DMS79 treated with DMSO at 0.1 percent for 48 hours (cell line): Measurements from ENCODE around the gene GSTA4.
"Not testable (repeated sequence)": the region's sequence is repeated elsewhere in the genome, so short reads cannot be mapped to it uniquely, and the experiment has no call there.

ENCODE experiments used
- DNase-seq: peaks from one replicate; lab custom pipeline; 2025; lab: John Stamatoyannopoulos, UW

The GSTA4 gene

DNA sequence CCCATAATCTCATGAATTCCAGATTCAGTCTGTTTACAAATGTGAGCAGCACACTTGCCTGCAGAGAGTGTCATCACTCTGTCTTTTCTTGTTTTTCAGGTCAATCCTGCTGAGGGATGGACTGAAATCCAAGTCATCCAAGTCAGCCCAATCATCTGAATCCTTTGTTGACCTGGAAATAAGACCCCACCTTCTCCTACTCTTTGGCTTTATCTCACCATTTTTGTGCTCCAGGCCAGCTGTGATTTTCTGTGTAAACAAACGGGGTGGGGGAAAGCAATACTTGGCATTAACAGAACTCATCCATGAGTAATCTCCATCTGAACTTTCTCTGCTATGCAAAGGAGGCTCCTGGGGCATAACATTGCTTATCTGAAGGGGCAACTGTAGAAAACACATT lies 16.9 kb upstream of the GSTA4 start:
- DNase-seq: no peak

DNA sequence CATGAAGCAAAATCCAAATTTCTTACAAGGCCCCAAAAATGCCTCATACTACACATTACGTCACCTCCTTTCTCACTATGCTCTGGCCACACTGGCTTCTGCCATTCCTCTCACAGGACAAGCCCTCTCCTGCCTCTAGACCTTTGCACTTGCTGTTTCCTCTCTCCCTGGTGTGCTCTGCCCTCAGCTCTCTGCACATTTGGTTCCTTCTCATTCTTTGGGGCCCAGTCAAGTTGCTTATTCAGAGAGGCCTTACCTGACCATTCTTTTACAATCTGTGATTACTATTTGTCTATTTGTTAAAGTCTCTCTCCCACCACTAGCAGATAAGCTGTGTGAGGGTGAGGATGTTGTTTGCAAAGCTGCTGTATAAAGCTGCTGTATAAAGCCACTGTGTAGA lies 15.4 kb upstream of the GSTA4 start:
- DNase-seq: no peak

DNA sequence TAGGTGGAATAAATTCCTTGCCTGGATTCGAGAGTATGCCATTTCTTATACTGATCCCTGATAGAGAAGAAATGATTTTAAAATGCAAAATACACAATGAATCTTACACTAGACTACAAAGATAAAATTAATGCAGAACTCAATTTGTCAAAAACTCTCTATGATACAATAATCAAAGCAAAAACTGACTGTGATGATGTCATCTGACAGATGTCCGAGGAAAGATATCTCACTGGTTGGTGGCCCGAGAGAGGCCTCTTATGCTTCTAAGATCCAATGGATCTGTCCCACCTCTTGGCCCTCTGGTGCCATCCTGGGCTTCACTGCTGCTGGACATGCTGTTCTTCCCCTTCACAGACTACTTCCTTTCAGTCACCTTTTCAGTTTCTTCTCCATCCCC lies 14.4 kb upstream of the GSTA4 start:
- DNase-seq: no peak

DNA sequence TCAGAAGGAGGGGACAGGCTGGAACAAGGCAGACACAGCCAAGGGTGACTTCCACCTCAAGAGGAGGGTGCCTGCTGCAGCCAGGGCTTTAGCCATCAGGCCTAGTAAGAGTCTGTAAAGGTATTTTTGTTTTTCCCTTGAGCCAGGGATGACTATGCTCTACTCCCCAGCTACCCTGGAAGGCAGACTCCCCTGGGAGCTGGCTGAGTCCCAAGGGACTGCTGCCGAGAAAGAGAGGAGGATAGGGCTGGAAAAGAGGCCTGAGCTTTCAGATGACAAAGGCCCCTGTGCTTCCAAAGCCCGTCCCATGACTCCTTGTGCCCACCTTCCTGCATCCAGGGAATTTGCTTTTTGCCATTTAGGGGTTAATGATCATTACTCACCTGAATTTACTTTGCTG lies 14.0 kb upstream of the GSTA4 start:
- no peak for DNase-seq

DNA sequence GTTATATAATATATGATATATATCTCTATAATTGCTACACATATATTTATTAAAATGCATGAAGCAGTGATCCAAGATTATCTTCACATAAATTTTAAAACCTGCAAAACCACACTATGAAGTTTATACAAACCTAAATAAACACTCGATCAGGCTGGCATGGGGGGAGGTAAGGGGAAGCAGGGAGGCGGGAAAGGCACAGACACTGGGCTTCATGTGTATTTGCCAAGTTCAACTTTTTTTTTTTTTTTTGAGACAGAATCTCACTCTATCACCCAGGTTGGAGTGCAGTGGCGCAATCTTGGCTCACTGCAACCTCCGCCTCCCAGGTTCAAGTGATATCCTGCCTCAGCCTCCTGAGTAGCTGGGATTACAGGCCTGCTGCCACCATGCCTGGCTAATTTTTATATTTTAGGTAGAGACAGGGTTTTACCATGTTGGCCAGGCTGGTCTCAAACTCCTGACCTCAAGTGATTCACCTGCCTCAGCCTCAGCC lies 13.2 kb upstream of the GSTA4 start:
- not testable (repeated sequence) for DNase-seq

DNA sequence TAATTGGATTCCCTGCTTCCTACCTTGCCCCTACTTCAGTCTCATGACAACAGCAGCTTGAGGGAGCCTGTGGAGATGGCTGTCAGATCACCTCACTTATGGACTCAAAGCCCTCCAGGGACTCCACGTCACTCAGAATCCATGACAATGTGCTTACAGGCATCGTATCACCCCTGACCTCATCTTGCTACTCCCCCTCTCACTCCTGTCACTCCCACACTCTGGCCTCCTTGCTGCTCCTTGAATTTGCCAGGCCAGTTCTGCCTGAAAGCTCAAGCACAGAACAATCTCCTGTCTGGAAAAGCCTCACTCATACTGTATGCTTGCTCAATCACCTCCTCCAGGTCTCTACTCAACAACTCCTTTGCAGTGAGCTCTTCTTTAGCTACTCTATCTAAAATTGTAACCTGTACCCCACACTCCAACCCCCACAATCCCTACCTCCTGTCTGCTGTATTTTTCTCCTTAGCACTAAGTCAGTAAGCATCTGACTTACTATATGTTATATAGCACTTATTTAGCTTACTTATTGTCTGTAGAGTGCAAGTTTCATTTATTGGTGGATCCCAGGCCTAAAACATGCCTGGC lies 10.7 kb upstream of the GSTA4 start:
- no peak for DNase-seq

DNA sequence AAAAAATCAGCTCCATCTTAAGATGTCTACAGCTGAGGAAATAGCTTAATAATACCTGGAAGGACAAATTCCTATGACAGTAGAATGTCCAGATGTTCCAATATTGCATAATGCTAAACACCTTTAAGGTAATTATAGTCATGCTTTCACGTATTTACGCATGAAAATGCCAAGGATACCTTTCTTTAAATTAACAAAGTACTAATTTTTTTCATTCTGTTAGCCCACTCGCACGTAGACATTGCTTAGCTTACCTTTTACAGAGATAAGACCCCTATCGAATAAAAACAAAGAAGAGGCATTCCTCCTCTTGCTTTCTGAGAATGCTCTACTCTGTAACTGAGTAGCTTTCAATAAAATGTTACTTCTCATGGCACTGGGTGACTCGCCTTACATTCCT lies 4.4 kb upstream of the GSTA4 start:
- no peak for DNase-seq

DNA sequence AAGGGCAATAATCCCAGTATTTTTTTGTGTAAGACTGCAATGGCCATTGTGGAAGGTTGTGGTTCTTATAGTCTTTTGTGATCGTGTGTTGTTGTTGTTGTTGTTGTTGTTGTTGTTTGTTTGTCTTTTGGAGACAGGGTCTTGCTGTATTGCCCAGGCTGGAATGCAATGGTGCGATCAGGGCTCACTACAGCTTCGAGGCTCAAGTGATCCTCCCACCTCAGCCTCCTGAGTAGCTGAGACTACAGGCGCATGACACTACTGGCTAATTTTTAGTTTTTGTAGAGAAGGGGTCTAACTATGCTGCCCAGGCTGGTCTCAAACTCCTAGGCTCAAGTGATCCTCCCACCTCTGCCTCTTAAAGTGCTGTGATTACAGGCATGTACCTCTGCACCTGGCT lies 3.5 kb upstream of the GSTA4 start:
- no peak for DNase-seq

DNA sequence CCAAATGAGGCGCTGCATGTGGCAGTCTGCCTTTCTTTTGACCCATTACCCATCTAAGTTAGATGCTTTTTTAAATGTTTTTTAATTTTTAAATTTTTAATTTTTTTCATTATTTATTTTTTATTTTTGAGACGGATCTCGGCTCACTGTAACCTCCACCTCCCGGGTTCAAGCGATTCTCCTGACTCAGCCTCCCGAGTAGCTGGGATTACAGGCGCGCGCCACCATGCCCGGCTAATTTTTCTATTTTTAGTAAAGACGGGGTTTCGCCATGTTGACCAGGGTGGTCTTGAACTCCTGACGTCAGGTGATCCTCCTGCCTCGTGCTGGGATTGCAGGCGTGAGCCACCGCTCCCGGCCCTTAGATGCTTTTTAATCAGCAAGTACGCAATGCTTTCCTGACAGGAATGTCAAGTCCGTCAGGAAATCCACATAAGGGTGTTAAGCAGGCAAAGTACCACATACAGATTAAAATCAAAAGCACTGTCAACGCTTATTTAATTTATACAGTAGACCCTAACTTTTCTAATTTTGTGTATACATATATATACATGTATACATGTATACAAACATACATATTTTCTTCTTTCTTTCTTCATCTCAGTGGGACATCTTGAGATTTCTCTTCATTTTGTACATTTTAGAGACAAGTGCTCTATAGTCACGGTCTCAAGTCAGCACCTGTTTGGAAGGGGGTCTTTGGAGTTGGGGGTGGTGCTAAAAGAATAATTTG lies 995 bp upstream of the GSTA4 start:
- peak; percentile 54 for DNase-seq

DNA sequence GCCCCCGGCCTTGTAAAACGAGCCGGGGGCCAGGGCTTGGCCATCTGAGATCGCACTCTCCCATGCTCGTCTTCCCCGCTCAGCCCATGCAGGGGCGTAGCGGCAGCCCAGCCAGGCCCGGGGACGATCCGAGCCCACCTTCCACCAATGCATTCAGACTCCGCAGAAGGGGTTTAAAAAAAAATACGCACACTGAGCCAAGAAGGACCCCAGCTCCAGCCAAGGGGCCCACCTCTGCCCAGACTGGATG lies 320 bp downstream of the GSTA4 start:
- DNase-seq: no peak

DNA sequence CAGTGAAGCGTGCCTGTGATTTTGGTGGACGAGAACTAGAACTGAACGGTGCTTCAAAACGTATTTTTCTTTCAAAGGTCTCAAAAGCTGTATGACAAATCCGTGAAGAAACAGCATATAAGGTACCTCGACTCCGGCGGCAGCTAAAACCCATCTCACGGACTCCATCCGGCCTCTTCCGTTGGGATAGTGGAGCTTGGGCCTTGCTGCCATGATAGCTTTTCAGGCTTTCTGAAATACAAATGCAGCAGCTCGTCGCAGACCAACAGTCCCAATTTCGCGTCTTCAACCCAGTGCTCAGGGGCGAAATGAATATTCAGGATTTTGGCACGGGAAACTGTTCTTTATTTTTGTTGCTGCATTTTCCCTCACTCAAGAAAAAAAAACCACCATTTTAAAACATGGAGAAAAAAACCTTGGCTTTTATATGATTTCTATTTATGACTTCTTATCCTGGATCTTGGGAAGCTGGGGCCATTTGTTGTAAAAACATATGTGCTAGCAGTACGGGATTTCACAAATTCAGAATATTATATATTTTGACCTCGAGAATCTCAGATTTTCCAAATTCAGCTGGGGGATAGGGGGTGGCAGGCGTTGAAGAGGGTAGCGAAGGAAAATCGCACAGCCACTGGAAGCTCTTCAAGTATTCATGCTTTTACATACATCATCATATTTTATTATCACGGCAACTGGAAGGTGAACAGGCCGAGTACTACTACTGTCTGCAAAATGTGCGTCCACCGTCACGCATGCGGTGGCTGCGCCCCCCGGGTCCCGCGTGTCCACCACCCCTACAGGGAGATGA lies 849 bp downstream of the GSTA4 start:
- DNase-seq: peak; percentile 69

DNA sequence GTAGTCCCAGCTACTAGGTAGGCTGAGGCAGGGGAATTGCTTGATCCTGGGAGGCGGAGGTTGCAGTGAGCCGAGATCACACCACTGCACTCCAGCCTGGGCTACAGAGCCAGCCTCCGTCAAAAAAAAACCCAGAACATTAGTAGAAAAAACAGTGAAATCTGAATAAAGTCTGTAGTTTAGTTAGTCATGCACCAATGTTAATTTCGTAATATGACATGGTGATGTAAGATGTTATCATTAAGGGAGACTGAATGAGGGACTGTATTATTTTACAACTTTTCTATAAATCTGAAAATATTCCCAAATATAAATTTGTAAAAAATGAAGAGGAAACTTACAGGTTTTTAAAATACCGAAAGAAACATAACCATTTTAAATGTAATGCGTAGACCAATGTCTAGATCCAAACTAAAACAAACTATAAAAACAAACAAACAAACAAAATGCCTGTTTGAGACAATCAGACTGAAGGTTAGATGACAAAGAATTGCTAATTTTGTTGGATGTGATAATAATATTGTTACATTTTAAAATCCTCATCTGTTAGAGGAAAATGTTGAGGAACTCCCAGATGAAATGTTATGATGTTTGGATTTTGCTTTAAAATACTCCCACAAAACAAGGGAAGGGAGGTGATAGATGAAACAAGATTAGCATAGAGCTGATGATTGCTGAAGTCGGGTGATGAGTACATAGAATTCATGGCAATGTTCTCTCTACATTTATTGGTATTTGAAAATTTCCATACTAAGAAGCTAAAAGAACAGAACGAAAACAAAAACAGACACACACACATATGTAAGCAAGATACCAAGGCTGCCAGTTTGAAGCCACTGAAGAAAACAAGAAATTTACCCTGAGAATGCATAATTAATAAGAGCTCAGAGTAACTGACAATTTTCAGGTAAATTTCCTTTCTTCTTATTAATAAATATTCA lies 1.8 kb downstream of the GSTA4 start:
- DNase-seq: peak; percentile 39

DNA sequence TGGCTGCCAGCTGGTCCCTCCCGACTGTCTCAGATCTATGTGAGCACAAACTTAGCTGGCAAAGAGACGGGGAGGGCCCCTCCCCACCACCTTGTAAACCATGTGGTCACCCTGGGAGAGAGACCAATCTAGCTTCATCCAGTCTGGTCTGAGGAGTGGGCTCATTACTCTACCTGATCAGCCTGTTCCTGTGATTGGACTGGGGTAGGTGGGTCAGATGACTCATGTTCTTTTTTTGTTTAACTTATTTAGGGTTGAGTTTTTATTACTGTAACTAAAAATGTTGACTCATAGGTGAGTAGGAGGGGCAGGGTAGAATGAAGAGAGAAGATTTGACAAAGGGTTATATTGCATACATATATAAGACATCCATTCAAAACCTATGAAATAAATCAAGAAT lies 4.7 kb downstream of the GSTA4 start:
- no peak for DNase-seq

DNA sequence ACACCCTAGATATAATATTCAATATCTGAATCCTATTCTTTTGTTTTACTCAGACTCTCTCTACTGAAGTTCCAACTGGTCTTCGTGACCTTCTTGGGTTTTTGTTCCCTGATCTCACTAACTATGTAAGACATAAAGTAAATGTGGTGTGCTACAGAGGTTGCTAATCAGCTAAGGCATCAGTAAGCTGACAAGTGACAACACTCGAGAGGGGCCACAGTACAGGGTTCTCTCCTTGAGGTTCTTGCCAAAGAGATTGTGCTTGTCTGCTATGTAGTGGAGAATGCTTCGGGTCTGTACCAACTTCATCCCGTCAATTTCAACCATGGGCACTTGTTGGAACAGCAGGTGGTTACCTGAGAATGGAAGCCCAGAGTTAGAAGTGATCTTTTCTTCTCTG lies 9.9 kb downstream of the GSTA4 start:
- DNase-seq: no peak

DNA sequence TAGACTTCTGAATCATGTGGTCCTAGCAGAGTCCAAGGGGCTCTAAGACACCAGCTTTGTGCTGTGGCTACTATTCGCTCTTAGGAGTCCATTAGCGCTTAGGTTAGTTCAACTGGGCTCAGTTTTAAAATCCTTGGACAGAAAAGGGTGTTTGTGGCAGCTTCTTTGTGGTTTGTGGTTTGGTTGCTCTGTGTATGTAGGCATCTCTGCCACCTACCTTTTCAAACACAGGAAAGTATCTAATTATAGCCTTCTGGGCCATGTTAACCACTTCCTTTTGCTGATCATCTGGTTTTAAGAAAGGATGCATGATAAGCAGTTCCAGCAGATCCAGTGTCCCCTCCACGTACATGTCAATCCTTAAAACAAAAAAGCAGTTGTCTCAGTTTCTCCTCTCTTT lies 10.8 kb downstream of the GSTA4 start:
- DNase-seq: no peak

DNA sequence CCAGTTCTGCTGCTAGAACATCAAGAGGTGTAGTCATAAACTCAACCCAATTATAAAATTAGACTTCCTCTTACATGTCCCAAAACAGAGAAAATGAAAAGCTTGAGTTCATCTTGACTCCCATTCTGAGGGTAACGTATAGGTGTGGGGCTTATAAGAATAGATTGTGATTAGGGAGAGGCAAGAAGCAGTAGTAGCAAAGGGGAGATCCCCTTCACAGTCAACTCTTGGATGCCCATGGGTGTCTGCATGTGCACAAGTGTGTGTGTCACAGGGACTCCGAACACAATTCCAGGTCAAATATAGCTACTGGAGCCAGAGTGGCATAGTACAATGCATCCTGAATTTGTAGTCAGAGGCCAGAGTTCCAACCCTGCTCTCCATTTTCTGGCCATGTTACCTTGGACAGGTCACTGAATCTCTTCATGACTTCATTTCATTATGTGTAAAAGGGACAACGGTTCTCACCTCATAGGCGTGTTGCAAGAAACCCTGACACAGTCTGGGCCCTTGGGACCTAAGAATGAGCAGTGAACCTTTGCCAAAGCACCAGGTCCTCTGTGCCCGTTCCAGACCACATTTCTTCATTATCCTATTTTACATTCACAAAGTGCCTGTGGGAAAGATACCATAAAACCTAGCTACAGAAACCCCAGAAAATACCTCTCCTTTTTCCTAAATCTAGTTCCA lies 11.8 kb downstream of the GSTA4 start:
- no peak for DNase-seq

DNA sequence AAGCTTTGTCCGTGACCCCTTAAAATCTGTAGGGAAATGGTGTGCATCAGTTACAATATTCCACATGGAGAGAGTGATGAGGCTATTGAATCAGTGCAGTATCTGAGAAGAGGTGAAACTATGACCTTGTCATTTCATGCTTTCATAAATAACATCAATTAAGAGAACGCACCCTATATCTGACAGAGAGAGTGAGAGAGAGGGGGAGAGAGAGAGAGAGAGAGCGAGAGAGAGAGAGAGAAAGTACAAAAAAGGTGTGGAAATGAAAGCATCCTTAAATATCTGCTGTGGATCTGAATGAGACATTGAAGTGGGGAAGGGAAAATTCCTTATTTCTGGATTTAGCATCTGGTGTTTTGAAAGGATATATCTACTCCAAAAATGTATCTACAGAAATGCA lies 12.4 kb downstream of the GSTA4 start:
- DNase-seq: no peak

DNA sequence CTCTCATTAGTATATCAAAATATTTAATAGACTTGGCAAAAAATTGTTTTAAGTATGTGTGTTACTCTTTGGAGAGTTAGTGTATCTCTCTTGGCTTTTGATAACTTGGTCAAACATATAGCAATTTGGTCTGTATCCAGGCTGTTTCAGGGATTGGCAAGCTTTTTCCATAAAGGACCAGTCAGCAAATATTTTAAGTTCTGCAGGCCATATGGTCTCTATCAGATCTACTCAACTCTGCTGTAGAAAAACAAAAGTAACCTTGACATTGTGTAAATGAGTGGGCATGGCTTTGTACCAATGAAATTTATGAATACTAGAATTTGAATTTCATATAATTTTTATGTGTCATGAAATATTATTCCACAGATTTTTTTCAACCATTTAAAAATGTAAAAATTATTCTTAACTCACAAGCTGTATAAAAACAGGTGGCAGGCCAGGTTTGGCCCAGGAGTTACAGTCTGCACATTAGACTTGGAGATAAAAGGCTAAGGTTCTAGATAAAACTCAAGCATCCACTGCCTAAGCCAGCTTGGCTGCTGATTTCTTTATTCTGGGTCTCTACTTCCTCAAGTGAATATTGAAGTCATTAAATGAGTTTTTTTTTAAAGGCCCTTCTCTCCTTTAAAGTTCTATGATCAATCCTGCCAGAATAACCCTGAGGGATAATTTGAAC lies 13.7 kb downstream of the GSTA4 start:
- no peak for DNase-seq

DNA sequence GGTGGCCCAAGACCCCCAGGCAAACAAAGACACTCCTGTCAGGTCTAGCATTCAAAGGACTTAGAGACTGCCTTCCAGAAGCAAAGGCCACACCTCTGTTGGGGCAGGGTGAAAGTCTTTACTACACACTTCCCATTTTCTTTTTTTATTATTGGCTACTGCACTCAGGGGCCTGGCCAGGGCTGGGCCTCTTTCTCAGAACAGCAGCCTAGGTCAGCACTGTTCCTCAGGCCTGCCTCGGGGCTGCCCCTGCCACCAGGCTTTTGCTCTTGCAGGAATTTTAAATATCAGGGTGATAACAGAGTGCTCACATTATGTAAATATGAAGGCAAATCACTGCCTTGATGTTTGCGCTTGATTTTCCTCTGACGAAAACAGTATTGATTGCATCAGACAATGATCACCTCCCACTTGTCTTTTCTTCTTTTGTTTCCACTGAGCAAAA lies 18.5 kb downstream of the GSTA4 start:
- DNase-seq: no peak

DNA sequence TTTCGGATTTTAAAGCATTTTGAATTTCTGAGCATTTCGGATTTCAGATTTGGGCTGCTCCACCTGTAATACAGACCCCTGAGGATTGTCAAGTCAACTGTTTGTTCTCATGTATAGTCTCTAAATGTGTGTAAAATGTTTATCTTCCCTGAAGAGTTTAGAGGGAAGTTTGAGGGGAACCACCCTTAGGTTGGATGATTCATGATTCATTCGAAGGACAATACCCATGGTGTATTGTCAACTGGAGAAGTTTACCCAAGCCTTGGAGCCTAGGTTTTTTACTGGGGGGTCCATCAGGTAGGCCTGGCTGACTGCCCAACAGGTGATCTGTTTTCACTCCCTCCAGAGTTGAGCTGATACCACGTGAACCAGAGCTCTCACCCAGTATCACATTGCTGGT lies 18.9 kb downstream of the GSTA4 start:
- DNase-seq: no peak

DNA sequence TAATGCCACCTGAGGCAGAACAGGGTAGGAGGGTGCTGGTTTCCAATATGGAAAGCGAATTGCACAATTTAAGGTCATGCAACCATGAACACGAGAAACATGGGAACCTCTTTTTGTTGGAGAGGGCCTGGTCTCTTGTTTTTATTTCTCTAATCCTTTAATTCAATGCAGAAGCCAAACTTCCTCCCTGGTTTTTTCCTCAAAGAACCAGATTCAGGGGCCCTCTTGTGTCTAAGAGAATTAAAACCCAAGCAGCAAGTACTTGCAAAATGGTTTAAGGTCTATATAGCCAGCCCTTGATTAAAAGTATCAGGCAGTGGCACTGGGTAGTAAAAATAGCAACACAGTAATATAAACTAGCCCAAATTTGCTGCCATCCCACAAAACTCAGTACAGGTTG lies 19.5 kb downstream of the GSTA4 start:
- DNase-seq: no peak
